Body of pancreas (tissue), 4 donors: Measurements from ENCODE around the gene FLRT1.

Source experiments
- POLR2A ChIP-seq, 3 donors: fragments of 450-650 bp; IDR thresholded peaks; one replicate each; pipeline ENCODE4 v1.6.1; 2016; ENCODE audit warnings: antibody characterized with exemption in 3 of 3, mild to moderate bottlenecking in 2 of 3
- TF ChIP-seq, protein P1 (sequence below), 7 experiments: fragments of 450-650 bp in 4 of 7; fragments of 200-600 bp in 3 of 7; sonication (generic) in 3 of 7; IDR thresholded peaks; one replicate each; pipeline ENCODE4 v1.5.1; 2016 to 2019; ENCODE audit warnings: antibody characterized with exemption in 7 of 7

DNA sequence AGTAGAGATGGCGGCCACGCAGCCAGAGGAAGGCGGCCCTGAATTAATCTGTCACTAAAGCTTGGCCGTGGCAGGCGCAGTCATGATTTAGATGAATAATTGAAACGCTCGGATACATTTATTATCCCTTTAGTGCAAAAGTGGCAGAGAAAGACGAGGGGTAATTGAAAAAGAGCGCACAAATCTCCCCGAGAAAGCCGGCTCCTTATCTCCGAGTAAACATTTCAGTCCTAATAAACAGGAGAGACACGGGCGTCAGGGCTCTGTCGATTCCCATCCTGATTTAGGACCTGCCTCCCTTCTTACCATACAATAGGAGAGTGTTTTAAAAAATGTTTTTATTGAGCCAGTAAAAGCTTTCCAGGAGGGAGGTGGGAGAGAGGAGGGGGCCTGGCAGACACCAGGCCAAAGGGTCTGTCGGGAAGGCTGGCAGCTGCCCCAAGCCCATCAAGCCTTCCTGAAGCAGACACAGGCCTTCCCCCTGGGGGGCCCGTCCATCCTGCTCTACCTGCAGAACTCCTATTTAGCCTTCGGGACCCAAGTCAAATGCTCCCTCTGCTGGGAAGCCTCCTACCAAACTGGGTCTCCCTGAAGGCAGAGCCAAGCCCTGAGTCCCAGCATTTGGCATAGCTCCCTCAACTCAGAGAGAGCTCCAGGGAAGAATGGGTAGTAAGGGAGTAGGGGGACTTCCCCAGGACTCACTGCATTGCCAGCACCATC is 26.7 kb upstream of the FLRT1 start:
- TF ChIP-seq, protein P1, sequence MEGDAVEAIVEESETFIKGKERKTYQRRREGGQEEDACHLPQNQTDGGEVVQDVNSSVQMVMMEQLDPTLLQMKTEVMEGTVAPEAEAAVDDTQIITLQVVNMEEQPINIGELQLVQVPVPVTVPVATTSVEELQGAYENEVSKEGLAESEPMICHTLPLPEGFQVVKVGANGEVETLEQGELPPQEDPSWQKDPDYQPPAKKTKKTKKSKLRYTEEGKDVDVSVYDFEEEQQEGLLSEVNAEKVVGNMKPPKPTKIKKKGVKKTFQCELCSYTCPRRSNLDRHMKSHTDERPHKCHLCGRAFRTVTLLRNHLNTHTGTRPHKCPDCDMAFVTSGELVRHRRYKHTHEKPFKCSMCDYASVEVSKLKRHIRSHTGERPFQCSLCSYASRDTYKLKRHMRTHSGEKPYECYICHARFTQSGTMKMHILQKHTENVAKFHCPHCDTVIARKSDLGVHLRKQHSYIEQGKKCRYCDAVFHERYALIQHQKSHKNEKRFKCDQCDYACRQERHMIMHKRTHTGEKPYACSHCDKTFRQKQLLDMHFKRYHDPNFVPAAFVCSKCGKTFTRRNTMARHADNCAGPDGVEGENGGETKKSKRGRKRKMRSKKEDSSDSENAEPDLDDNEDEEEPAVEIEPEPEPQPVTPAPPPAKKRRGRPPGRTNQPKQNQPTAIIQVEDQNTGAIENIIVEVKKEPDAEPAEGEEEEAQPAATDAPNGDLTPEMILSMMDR (IDR thresholded peaks at IDR 0.05), result no peak
- TF ChIP-seq POLR2A (IDR thresholded peaks at IDR 0.05), result no peak
